22Rv1 (cell line): ENCODE measurements around the gene POR.

Experiments used
- H3K27ac ChIP-seq: fragments of 450-650 bp; 2 replicates; pipeline ENCODE4 v1.5.1; 2017
- CTCF ChIP-seq: fragments of 450-650 bp; IDR thresholded peaks from 2 replicates; pipeline ENCODE4 v1.5.1; 2017; ENCODE audit warnings: mild to moderate bottlenecking
- ZFX ChIP-seq: fragments of 450-650 bp; IDR thresholded peaks from 2 replicates; pipeline ENCODE4 v1.6.1; 2017; ENCODE audit warnings: antibody characterized with exemption, borderline replicate concordance

POR gene

GRCh38 chr7:75951506-75951905, 36.6 kb downstream of the POR start:
- TF ChIP-seq CTCF, result no peak
- TF ChIP-seq ZFX, result no peak
- peak overlapping the region; percentile 35; the same call in 1 of the 2 replicates for H3K27ac ChIP-seq

GRCh38 chr7:75953431-75953830, 38.5 kb downstream of the POR start:
- no peak overlapping the region for H3K27ac ChIP-seq

GRCh38 chr7:75953931-75954330, 39.0 kb downstream of the POR start:
- no peak for TF ChIP-seq ZFX
- TF ChIP-seq CTCF, result no peak
- no peak overlapping the region for H3K27ac ChIP-seq

More at GRCh38 chr7:75953431-75953830, 38.5 kb downstream of the POR start:
- TF ChIP-seq ZFX, result no peak
- no peak for TF ChIP-seq CTCF

GRCh38 chr7:75955331-75955955, 40.5 kb downstream of the POR start:
- no peak for TF ChIP-seq CTCF
- TF ChIP-seq ZFX, result no peak
- H3K27ac ChIP-seq, result peak overlapping the region; percentile 91

- peak overlapping the region; percentile 91 for H3K27ac ChIP-seq
- TF ChIP-seq ZFX (no peak), CTCF (0 out of 2 replicates have a peak, but pooled peaks have one; percentile 22)
Measured at GRCh38 chr7:75957021-75957736, 42.2 kb downstream of the POR start.

GRCh38 chr7:75958802-75959543, 44.0 kb downstream of the POR start:
- H3K27ac ChIP-seq, result peak overlapping the region; percentile 91
- TF ChIP-seq CTCF (no peak), ZFX (no peak)

- H3K27ac ChIP-seq, result no peak overlapping the region
Measured at GRCh38 chr7:75960372-75960771, 45.4 kb downstream of the POR start.

More at GRCh38 chr7:75960372-75960771, 45.4 kb downstream of the POR start:
- TF ChIP-seq ZFX (no peak), CTCF (no peak)
